AG08396 (cell line): Measurements from ENCODE around the gene HSD11B2.

Experiments
- DNase-seq: peaks from one replicate; pipeline ENCODE4 v3.0.0; 2012; ENCODE audit warnings: low spot score, mixed read lengths

Gene HSD11B2

DNA sequence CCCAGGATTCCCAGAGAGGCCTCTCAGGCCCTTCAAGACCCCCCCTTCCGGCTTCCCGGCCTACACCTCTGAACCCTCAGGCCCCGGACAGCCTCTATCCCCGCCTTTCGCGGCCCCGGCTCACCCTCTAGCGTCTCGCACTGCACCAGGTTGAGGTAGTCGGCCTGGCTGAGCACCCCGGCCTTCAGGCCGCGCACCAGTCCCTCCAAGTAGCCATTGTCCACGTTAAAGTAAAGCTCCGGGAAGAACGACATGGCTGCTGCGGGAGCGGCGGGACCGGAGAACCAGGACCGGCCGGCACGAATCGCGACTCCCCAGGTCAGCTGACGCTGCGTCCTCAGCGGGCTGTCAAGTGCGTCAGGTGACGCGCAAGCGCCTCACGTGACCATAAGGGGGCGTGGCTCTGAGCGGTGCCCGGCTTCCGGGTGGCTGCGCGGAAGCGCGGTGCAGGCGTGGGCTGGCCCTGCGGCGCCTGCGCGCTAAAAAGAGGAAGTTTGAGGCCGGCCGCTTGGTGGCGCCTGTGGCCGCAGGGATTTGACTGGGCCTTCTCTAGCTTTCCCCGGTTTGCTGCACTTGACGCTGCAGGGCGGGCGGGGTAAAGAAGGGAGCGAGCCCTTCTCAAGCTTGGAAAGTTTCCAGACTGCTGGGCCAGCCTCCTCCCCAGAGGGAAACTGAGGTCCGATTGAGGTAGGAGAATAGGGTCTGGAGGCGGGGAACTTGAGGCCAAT, 50.1 kb downstream of the HSD11B2 start, which contains the start of gene ATP6V0D1:
ATP6V0D1 (minus strand) TSS at position 325 of the 728 bp plus-strand sequence; CDS start at position 254, 71 bp downstream.
- DNase-seq = peak; percentile 99

DNA sequence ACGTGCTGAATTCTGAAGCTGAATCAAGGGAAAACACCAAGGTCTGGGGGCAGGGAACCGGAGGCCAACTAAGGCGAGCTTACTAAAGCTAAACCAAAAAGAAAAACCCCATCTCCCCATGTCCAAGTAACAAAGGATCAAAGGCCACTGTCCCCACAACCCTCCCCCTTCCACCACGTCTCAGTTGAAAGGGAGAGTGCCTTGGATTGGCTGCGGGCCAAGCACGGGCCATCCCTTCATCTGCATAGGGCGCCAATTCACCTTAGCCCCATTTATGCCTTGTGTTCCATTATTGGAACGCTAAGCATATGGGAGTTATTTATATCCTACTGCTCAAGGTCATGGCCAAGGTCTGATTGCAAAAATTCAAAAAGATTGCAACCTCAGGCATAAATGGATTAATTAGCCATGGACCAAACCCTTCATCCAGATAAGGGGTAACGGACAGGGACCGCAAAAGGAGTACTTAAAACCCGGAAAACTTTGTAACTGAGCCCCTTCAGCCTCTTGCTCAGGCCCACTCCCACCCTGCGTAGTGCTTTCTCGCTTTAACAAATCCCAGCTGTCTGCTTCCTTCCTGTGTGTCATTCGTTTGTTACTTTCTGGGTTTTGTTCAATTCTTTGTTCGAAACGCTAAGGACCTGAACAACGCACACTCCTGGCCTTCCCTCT, 50.8 kb downstream of the HSD11B2 start:
- no peak for DNase-seq

DNA sequence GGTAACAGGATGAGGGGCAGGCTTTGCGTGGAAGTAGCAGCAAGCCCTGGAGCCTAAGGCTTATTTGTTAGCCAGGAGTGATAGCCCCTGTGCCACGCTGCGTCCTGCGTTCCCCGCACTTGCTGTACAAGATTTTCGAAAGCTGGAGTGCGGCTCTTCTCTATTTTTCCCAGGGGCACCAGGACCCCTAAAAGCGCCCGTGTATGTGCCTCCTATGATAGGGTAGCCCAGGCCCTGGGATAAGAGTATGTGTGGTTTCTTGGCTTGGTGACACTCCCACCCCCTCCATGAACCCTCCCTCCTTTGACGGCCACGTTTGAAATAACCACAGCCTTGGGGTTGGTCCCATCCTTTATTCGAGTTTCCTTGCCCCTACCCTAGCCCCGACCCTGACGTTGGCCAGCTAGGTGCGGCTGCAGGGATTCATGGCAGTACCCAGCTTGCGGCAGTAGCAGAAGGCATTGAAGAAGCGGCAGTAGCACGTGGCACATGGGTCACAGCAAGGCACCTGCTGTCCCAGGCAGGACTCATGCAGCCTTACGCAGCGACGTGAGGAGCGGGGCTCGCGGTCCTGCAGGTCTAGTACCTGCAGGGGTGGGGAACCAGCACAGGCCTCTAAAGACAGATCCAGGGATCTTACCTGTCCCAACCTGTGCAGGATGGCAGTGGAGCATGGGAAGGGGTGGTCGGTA, 51.5 kb downstream of the HSD11B2 start:
- no peak for DNase-seq

DNA sequence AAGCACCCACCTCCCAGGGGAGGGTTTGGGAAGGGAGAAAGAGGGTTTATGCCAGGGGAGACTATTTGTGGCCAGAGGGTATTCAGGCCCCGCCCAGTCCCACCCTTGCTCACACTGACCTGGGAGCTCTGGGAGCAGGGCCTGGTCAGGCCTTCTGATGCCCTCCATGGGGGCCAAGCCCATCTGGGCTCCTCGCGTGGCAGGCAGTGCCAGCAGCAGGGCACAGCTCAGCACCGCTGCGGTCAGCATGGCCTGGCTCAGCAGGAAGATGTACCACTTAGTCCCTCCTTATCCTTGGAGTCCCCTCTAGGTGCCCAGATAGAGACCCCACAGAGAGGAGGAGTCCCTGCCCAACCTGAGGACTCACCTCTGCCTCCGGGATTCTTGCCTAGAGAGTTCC, 52.2 kb downstream of the HSD11B2 start, which contains the start of gene AGRP:
AGRP (minus strand) TSS at position 398 of the 400 bp plus-strand sequence; CDS start at position 249, 149 bp downstream.
- no peak for DNase-seq

DNA sequence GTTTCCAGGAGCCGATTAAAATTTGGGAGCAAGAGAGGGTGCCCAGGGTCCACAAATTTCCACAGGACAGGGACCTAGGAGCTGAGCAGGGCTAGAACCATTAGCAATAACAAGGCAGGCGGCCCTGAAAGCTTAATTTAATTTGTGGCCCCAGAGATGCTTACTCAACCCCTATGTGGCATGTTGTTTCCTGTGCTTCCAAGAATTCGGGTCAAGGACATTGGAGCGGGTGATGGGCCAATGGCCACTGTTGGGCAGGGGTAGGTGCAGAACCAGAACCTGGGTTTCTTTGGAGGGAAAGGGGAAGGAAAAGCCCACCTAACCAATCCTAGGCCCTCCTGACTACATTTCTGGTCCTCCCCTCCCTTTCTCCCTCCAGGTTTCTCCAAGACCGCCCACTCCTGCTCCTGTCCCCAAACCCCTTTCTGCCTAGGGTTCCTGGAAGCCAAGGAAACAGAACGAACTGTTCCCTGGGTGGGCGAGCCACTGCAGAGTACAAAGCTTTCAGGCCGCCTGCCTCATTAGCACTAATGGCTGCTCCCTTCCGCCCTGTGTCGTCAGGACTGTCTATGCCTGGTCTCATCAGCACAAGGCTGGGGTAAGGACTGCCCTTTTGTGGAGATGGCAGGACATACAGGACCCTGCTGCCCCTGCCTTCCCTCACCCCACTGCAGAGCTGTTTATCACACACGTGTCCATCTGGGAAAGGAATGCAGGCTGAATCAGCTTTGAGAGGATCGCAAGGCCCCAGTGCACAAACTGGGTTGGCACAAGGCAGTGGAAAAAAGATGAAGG, 53.0 kb downstream of the HSD11B2 start:
- DNase-seq = no peak

DNA sequence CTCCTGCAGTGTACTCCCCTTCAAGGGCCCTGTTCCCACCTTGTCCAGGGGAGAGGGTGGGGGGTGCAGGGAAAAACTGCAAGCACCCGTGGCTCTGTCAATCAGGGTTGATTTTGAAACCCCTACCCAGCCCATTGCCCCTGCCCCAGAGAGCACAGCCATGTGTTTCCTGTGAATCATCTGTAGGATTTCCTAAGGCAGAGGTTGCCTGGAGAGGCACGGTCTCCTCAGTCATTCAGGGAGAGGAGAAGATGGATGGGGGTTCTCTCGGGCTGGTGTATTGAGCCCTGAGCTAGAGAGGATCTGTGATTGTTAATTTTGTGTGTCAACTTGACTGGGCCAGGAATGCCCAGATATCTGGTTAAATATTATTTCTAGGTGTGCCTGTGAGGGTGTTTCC, 55.9 kb downstream of the HSD11B2 start:
- DNase-seq = no peak
